HFF-Myc (cell line): ENCODE measurements around the gene SYN1.

Source experiments
- DNase-seq: peaks from one replicate; pipeline ENCODE4 v3.0.0-alpha.2; 2011; ENCODE audit warnings: low read depth; ENCODE audit errors: extremely low read depth
- H3K4me3 ChIP-seq: replicated peaks from 2 replicates; pipeline ENCODE4 v1.5.1; 2011; ENCODE audit warnings: low read depth, mild to moderate bottlenecking, control low read depth, low read length
- TF ChIP-seq, protein P1 (sequence below): IDR thresholded peaks from 2 replicates; pipeline ENCODE4 v1.5.1; 2012; ENCODE audit warnings: mild to moderate bottlenecking, low read depth, low read length, control low read depth; ENCODE audit errors: missing control alignments

Gene SYN1

DNA sequence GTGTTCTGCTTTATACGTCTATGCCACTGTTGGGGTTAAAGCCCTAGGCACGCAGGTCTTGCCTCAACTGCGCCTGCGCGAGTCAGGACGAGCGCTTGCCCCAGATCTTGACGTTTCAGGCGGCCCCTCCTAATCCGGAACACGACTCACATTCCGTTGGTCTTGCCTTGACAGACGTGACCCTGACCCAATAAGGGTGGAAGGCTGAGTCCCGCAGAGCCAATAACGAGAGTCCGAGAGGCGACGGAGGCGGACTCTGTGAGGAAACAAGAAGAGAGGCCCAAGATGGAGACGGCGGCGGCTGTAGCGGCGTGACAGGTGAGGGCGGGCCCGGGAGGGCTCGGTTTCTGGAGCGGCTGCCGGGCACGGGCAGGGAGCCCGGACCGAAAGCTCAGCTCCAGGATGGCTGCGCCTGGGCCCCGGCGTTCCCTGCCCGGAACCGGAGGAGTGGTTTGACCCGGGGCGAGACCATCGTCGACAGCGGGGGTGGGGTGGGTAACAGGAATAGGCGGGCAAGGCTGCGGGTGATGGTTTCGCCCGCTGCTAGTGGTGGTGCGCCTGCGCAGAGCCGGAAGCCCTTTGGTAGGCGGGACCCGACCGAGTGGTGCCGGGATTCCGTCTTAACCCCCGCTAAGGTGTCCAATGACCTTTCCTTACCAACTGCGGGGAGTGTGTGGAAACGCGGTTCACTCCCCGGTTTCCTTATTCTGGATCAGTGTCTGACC is 58.6 kb downstream of the SYN1 start, which contains the start of gene ARAF:
ARAF (plus strand) TSS at position 272 of the 725 bp plus-strand sequence. CDS start 1,763 bp downstream, outside the sequence.
- H3K4me3 ChIP-seq = peak within 1 kb of the TSS; percentile 61
- peak; percentile 96 for DNase-seq
- TF ChIP-seq, protein P1, sequence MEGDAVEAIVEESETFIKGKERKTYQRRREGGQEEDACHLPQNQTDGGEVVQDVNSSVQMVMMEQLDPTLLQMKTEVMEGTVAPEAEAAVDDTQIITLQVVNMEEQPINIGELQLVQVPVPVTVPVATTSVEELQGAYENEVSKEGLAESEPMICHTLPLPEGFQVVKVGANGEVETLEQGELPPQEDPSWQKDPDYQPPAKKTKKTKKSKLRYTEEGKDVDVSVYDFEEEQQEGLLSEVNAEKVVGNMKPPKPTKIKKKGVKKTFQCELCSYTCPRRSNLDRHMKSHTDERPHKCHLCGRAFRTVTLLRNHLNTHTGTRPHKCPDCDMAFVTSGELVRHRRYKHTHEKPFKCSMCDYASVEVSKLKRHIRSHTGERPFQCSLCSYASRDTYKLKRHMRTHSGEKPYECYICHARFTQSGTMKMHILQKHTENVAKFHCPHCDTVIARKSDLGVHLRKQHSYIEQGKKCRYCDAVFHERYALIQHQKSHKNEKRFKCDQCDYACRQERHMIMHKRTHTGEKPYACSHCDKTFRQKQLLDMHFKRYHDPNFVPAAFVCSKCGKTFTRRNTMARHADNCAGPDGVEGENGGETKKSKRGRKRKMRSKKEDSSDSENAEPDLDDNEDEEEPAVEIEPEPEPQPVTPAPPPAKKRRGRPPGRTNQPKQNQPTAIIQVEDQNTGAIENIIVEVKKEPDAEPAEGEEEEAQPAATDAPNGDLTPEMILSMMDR = no peak

DNA sequence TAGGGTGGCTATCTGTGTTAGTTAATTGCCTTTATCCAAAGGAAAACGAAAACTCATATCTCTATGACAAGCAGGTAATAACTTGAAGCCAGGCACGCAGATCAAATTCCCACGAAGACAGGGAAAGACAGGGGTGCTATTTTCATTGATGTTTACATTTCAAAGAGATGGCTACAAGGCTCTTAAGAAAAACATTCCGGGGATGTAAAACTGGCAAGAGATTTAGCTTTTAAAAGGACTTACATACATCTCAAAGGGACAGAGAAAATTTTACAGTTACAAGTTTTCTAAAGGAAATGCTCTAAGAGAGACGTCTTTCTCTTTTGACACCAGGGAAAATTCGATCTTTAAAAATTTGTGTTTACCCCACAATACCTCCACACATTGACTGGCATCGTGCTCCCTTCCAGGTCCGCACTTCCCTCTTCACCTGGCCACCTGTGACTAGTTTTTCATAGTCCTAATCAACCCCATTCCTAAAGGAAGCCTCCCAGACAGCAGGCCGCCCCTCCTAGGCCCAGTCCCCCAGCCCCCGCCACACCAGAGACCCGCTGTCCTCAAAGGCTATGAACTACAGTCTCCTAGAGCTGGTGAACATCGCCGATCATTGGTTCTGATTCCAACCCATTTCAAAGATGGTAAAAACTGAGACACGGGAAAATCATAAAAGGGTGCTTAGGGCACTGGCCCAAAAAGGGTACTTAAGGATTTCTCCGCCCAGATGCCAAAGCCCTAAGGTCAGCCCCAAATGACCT is 59.3 kb downstream of the SYN1 start:
- DNase-seq = no peak
- TF ChIP-seq, protein P1 = no peak
- H3K4me3 ChIP-seq = peak overlapping the region; percentile 61

DNA sequence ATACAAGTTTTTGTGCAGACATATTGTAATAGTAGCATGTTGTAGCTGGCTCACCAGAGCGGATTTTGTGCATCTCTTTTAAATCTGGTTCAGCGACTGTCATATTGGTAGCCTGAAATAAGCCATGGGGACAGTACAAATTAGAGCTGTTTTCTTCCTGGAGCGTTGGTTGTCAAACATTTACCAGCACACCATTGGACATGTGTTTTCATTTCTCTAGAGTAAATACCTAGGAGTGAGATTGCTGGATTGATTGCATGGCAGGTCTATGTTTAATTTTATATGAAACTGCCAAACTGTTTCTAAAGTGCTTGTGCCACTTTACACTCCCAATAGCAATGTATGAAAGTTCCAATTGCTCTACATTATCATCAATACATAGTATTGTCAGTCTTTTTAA is 61.2 kb downstream of the SYN1 start:
- H3K4me3 ChIP-seq = no peak overlapping the region
- no peak for DNase-seq
- TF ChIP-seq, protein P1 = no peak

DNA sequence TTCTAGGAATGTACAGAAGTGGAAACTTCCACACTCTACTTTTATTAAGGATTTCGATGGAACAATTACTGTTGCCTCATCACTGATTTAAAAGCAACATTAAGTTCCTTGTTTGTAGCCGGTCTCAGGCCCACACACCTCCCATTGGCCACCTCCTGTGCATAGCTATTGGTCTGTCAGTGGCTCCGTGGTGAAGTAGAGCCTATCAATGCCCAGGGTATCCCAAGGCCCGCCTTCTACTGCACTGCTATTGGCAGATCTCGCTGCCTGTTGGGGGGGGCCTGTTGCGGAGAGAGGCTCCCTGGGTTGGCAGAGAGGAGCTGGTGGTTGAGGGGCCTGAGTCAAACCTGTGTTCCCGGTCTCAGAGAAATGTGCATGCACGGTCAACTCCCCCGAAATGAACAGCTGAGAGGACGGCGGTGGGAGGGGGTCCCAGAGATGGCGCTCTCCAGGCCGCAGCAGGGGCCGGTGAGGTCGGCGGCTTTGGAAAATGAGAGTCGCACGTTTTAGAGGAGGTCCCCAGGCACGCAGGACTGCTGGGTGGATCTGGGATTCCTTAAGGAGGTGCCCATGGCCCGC is 63.5 kb downstream of the SYN1 start:
- TF ChIP-seq, protein P1 = no peak
- peak overlapping the region; percentile 40 for H3K4me3 ChIP-seq
- peak; percentile 79 for DNase-seq

DNA sequence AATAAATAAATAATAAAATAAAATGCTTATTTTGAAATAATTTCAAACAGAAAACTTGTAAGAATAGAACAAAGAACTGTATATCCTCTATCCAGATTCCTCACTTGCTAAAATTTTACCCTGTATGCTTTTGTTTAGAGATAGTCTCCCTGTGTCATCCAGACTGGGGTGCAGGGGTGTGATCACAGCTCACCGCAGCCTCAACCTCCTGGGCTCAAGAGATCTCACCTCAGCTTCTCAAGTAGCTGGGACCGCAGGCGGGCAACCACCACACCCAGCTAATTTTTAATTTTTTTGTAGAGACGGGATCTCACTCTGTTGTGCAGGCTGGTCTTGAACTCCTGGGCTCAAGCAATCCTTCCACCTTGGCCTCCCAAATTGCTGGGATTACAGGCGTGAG is 76.2 kb downstream of the SYN1 start:
- TF ChIP-seq, protein P1 = no peak
- no peak for DNase-seq
- no peak overlapping the region for H3K4me3 ChIP-seq

DNA sequence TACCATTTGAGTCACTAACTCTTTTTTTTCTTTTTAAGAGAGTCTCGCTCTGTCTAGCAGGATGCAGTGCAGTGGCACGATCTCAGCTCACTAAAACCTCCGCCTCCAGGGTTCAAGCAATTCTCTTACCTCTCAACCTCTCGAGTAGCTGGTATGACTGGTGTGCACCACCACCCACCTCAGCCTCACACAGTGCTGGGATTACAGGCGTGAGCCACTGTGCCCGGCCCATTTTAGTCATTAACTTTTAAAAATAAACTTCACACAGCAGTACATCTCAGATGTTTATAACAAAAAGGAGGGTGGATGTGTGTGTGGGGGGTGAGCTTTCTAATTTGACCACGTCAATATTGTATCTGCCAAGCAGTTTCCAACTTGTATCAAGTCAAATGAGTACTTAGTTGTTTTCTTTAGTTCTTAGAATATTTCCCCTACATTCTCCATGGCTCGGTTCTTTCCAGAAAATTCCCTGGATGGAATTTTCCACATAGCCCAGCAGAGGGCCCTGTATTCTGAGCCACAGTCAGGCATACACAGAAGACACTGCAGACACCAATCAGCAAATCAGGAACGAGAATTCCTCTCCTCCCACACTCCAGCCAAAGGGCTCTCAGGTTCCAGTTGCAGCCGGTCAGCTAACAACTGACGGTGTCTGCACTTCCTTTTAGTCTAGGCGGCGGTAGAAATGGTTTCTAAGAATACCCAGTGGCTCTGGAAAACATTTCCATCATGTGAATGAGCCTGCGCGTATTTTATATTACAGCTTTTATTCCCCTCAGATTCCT is 78.7 kb downstream of the SYN1 start:
- peak; percentile 87 for DNase-seq
- TF ChIP-seq, protein P1 = peak; percentile 58
- no peak overlapping the region for H3K4me3 ChIP-seq
